SW 1271 (cell line): Measurements from ENCODE around the gene TOP3B.

Experiments used
- DNase-seq, 2 experiments: peaks; one replicate each; lab custom pipeline; 2025; lab: John Stamatoyannopoulos, UW

Gene TOP3B

DNA sequence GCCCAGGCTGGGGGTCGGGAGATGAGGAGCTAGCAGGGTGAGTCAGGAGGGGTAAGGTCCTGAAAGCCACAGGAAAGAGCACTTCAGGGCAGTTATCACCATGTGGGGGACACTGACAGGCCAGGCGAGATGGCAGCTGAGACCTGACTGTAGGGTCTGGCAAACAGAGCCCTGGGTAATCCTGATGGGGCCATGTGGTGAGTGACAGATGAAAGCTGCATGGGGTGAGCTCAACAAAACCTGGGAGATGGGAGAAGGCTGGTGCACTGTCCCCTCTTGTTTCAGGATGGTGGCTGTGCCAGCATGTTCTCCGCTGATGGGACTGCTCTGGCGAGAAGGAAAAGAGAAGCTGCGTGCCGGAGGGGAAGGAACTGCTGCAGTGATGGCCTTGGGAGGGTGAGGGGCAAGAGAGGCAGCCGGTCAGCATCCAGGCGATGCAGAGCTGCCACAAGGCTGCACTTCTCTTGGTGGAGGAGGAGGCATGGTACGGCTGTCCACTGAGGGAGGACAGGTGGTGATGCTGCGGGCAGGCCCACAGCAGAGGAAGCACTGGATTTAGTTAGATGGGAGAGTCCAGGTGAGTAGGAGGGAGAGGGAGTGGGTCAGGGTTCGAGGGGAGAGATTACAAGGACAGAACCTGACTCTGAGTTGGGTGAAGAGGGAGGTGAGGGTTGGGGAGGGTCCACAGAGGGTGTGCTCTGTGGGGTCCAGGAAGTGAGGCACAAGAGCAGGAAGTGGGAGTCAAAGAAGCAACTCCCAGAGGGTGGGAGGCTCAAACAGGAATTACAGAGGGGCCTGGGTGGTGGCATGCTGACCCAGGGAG is 3.8 kb downstream of the TOP3B start:
- no peak for DNase-seq

DNA sequence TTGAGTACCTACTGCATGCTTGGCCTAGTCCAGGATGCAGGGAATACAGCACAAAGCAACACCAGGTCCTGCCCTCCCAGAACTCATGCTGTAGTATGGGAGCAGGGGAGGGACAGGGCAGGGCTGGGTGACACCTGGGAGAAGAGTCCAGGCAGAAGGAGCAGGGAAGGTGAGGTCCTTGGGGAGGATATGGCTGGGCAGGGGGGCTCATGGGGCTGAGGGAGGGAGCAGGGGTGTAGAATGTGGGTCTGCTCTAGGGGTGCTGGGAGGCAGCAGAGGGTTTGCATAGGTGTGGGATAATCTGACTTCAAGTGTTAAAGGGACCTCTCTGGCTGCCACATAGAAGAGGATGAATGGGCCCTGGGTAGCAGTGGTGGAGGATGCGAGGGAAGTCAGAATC is 4.8 kb downstream of the TOP3B start:
- DNase-seq, result no peak

DNA sequence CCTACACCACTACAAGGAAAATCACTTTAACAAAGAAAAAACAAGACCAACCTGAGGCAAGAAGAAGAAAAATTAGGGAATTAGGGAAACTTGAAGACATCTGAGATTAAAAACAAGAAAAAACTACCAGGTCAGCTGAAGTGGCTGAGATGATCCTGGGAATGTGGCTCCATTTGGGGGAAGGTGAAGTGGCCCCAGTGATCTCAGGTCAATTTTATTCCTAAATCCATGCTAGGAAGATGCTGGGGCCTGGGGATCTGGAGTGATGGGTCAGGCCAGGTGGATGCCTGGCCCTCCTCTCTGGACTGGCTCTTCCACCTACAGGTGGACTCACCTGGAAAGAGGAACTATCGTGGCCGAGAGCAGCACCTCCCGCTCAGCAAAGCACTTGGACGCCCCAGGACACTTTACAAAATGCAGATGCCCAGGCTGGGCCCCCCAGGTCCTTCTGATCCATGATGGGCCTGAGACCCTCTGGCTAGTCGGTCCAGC is 6.7 kb downstream of the TOP3B start:
- DNase-seq, result no peak

DNA sequence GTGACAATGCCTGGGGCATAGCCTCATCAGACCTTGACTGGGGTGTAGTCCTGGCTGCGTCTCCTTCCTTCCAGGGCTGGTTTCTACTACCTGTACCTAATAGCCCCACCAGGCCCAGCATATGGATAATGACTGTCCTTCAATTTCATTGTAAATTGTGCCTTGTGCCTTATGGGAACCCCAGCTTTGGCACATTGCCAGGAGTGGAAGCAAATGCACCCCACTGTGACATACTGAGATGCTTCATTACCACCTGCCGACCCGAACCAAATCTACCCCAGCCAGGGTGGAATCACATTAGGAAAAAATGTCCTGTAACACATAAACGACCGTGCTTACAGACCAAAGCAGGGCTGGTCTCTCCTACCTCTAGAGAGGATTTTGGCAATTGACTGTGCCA is 7.3 kb downstream of the TOP3B start:
- DNase-seq, result no peak

DNA sequence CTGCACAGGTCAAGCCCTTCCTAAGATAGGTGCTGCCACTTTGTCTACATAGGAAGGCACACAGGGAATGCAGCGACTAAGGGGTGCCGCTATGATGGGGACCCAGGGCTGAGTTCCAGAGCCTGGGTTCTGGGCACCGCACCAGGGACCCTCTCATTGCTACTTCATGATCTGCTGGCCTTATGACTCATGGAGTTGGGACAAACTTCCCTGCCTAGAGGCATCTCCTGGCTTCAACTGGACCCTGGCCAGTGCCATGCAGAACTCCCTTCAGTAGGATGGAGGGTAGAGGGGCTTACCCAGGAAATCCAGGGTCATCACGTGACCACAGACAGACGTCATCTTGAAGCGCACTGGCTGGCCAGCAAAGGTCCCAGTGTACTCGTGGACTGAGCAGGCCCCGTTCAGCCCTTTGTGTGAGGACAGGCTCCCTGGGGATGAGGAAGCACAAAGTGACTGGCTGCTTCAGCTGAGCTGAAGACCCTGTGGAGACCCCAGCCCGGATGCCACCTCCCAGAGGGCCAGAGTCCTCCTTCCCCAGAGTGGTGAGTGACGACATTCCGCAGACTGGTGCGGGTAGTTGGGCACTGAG is 8.4 kb downstream of the TOP3B start:
- no peak for DNase-seq

DNA sequence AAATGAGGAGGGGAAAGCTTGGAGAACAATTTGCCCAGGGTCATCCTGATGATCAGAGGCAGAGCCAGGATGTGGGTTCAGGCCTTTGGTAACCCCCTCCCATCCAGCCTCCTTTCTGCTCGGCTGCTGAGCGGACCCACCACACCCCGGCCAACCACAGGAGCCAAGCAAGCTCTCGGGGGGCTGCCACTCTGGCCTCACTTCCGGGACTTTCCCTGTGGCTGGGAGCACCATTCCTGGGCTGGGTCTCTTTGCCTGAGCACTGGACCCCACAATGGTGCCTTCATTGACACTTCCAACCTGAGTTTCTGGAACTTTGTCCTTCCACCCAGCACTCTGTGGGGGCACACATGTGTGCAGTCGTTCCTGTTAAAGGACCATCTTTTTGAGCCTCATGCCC is 9.8 kb downstream of the TOP3B start:
- DNase-seq, result no peak

DNA sequence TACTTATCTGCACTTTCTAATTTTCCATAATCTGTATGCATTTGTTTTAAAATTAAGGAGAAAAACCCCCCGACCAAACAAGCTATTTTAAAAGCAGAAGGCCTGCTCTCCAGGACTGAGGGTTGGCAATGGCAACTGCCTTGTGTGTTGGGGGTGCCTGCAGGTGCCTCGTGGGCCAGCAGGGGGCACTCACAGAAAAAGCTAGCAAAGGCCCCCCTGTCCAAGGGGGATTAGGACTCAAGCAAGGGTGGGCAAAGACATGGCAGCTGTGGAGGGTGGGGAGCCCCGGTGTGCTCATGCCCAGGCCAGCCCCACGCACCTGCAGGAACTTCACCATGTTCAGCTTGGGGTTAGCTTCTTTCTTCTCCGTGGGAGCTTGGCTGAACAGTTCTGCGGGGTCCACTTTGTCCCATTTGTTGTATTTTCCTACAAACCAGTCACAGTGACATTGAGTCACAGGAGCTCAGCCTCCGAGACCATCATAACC is 10.3 kb downstream of the TOP3B start:
- DNase-seq, result no peak

DNA sequence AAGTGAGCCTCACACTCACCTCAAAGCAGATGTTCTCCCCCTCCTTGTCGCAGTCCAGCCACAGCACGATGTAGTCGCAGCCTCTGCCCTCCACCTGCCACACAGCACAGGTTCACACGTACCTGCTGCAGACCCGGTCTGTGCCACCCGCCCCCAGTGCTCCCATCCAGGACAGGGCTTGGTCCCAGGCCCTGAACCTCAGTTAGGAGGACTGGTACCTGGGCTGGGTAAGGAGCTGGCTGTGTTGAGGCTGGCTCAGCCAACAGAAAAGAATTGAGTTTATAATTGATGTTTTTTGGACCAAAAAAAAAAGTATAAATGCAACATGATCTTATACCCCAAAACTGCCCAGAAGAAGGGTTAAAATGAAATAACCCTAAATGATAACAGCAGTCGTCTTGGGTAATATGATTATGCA is 10.7 kb downstream of the TOP3B start:
- no peak for DNase-seq

DNA sequence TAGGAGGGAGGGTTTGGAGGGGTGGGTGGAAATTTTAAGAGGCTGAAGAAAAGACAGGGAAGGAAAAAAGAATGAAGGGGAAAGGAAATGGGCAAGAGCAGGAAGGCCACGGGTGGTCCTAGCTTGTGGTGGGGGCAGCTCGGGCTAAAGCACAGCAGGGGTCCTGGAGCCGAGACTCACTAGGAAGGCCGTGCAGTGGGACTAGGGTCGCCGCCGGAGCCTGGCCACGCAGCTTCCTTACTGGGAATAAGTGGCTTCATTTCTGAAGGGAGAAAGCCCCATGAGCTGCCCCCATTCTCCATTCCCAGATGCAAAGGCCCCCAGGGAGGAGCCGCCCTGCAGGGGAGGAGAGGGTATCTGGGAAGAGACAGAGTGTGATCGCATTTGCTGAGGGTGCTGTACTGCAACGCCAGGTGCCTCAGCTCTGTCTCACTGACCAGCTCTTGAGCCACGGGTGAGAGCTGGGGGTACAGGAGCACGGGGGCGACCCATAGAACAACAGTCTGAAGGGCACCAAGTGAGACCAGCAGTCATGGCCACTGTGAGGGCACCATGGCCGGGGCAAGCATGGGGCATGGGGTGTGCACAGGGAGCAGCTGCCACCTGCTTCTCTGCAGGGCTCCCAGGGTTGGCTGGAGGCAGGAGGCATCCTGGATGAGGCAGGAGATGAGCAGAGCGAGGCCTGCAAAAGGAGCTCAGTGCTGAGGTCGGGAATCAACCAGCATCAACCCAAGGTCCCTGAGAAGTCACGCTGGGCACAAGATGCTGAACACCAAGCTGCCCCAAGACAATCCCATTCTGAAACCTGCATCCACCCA is 11.6 kb downstream of the TOP3B start:
- DNase-seq, result no peak

DNA sequence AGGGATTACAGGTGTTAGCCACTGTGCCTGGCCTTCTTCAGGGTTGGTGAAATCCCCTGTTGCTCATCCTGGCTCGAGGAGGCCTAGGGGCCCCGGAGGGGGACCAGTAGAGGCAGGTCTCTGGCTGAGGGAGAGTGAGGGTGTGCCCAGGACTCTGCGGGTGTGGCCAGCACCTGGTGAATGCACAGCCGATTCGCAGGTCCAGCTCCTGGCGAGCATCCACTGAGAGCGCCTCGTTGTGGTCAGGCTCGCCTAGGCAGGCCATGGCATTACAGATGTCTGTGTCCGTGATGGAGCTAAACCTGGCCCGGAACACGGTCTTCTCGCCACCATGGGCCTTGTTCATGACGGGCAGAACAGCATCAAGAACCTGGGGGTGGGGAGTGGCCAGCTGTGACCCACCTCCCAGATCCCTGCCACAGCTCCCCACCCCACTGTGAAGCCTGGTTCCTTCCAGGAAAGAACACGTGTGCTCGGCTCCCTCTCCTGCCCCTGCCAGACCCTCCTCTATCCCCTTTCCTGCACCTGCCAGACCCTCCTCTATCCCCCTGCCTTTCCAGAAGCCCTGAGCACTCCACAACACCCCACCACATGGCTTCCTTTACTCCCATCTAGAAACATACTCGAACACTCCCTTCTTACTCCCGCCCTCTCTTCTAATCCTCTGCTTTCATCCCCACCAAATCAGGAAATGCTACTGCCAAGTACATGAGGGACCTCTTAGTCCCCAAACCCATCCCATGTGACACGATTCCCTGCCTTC is 12.4 kb downstream of the TOP3B start:
- DNase-seq, result no peak

DNA sequence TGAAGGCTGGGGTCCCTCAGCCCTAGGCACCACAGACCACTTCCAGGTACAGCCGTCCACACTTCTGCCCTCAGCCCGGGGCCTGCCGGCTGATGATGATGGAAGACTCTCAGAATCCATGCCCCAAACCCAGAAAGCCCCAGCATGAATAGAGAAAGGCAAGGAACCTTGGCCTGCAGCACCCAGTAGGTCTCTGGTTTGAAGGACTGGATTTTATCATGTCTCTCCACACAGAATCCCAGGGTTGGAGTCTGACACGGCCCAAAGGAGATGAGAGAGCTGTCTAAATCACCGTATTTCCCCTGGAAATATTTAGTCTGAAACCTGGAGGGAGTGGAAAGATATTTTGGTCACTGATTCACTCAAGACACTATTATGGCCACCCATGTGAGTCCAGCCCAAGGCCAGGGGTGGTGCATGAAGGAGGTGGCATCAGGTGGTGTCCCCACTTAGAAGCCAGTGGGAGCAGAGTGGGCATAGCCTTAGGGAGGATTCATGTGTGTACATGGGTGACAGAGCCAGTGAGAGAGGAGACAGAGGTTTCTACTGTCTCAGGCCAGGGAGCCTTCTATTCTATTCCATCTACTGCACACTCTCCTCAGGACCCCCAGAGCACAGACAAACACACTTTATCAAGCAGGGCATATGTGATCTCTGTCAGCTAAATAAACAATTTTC is 14.0 kb downstream of the TOP3B start:
- DNase-seq, result no peak

DNA sequence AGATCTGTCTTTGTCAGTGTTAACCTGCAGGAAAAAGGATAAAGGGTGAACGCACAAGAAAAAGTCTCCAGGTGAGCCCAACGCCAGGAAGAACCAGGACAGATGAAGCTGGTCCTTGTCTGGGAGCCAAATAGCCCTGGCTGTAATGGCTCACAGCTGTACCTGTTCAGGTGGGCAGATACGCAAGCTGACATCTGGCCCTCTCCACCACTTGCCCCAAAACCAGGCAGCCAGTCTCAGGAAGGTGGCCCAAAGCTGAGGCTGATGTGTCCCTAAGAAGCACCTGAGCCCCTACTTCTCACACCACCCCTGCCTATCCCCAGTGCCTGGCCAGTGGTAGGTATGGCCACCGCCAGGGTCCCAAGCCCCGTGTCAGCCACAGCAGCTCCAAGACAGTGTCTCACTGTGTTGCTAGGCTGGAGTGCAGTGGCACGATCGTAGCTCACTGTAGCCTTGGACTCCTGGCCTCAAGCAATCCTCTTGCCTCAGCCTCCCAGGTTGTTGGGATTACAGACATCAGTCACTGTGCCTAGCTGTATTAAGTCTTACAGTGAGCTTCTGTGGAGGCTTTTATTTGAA is 14.8 kb downstream of the TOP3B start:
- DNase-seq, result no peak

DNA sequence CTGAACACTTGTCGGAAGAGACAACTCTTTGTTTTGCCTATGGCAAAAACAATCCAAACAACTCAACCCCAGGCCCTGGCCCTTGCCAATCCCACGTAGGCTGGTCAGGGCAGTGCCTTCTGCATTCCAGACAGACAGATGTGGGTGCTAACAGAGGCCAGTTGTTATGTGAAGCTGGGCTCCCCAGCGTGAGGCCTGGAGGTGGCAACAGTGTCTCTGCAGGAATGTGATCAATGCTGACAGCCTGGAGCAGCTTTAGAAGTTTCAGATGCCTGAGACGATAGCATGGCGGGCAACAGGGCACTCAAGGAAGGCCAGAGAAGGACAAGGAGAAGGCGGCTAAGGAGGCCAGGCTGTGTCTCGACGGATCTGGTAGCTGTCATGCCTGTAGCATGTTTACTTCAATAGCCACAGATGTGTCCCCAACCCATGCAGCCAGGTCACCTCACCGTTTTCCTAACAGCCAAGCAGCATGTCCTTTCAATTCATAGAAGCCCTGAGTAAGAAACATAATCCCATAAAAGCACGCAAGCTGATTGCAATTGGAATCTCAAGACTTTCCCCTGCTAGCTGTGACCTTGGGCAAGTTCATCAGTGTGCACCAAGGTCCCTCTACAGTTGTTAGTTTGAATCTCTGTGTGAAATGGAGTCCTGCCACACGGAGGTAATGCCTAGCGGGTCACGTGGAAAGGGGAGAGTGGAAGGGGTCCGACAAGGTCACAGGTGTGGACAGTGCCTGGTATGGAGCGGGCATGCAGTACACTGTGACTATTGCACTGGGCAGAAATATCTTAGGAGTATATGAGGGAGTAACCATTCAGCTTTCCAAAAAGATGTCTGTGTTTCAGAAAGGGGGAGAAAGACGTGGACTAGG is 15.7 kb downstream of the TOP3B start:
- DNase-seq, result no peak

DNA sequence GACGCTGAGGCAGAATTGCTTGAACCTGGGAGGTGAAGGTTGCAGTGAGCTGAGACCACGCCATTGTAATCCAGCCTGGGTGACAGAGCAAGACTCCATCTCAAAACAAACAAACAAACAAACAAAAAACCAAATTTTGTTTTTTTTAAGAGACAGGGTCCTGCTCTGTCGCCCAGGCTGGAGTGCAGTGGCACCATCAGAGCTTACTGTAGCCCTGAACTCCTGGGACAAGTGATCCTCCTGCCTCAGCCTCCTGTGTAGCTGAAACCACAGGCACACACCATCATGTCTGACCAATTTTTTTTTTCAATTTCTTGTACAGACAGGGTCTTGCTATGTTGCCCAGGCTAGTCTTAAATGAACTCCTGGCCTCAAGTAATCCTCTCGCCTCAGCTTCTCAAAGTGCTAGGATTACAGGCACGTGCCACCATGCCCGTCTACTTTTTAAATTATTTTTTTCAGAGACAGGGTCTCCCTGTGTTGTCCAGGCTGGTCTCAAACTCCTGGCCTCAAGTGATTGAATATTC is 16.8 kb downstream of the TOP3B start:
- no peak for DNase-seq

DNA sequence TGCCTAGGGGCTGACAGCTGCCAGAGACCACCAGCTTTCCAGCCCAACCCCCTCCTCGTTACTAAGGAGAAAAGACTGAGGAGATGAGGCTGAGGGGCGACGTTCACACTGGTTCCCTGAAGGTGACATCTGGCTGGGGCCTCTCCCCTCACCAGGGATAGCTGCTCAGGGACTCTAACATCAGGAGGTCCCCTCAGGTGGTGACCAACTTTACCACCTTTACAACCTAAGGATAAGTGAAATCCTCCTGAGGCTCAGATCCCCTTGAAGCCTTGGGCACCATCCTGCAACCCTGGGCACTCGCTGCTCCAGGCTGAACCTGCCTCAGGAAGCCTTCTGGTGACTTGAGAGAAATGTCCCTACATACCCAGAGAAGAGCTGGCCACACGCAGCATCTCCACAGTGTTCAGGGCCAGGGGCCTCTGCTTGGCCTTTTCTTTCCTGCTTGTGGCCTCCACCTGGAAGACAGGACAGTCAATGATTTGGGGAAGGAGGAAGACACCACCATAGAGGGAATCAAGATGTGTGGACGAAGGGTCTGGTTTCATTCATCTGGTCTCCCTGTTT is 17.6 kb downstream of the TOP3B start:
- DNase-seq, result no peak

DNA sequence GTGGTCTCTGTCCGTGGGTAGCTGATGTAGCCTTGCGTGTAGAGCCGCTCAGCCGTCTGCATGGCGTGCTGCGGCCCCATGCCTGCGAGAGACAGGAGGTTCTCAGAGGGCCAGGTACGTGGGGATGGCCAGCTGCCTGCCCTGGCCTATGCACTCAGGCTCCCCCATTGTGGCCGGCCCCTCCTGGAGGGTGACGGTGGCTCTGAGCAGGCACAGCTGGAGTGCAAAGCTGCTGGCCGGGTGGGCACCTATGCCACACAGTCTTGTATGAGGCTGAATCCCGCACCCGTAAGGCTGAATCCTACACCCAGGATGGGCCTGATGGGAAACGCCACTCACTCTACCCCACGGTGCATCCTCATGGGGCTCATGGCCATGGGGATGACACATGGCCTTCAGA is 18.4 kb downstream of the TOP3B start:
- DNase-seq, result no peak

DNA sequence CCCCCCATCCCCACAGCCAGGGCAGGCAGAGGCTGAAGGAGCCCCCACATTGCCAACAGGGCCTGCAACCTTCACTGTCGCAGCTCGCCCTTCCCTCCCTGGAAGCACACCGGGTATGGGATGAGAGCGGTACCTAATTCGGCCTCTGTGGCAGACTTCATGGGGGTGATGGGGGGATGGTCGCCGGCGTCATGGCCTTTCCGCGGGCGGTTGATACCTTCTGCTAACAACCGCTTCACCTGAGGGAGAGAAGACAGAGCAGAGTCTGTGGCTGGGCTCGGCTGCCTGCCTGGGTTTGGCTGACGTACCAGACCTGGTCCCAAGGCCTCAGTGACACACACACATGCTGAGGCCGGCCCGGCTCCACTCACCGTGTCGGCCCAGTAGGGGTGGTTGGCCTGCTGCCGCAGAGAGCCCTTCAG is 18.8 kb downstream of the TOP3B start:
- DNase-seq, result no peak

DNA sequence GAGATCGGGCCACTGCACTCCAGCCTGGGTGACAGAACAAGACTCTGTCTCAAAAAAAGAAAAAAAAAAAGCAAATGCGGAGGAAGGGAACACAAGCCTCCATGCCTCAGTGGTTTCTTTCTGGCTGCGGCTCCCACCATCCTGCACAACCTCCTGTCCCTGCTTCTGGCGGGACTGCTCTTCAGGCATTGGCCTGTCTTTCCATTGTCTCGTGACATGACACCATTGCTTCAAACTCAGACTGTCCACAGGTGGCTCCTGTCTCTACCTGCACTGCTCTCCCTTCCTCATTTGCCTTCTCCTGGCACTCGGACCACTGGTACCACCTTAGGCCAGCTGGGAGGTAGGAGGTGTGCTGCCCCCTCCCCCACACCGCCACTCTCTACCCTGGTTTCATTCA is 19.3 kb downstream of the TOP3B start:
- no peak for DNase-seq

DNA sequence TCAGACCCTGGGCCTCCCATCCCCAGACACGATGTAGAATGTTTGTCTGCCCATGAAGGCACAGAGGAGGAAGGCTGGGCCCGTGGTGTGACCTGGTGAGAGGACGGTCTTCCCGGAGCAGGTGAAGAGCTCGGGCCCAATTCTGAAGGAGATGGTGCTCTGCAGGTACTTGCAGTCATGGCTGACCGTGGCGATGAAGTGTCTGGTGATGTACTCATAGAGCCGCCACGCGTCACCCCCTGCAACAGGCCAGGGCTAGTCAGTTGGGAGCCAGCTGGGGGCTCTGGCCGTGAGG is 20.0 kb downstream of the TOP3B start:
- no peak for DNase-seq
